H9 (cell line): ENCODE results near the gene GALR2. TPM values are rescaled to one million over a fixed set of nuclear protein-coding genes. Genes with fewer than 3 reads are reported as not detected.
"Not testable (repeated sequence)": the region's sequence is repeated elsewhere in the genome, so short reads cannot be mapped to it uniquely, and the experiment has no call there.

Experiments
- DNase-seq: peaks from one replicate; pipeline ENCODE4 v3.0.0-alpha.2; 2017
- H2AFZ ChIP-seq: one replicate; pipeline ENCODE4 v1.6.1; 2013; ENCODE audit warnings: mild to moderate bottlenecking, low read length, control low read depth, moderate library complexity
- H2AK5ac ChIP-seq: 2 replicates; pipeline ENCODE4 v1.6.1; 2013; ENCODE audit warnings: low read length, control low read depth, mixed read lengths; ENCODE audit not compliant: insufficient read length
- H2BK120ac ChIP-seq: one replicate; pipeline ENCODE4 v1.6.1; 2013; ENCODE audit warnings: low read depth, mild to moderate bottlenecking, low read length, control low read depth, inconsistent platforms; ENCODE audit not compliant: poor library complexity, severe bottlenecking
- H2BK12ac ChIP-seq: 2 replicates; pipeline ENCODE4 v1.6.1; 2013; ENCODE audit warnings: low read length, control low read depth, mixed read lengths, low read depth; ENCODE audit not compliant: insufficient read length
- H2BK15ac ChIP-seq: 2 replicates; pipeline ENCODE4 v1.6.1; 2013; ENCODE audit warnings: low read depth, low read length, control low read depth
- H2BK20ac ChIP-seq: one replicate; pipeline ENCODE4 v1.6.1; 2013; ENCODE audit warnings: low read depth, mild to moderate bottlenecking, low read length, control low read depth, inconsistent platforms; ENCODE audit not compliant: poor library complexity, severe bottlenecking
- H2BK5ac ChIP-seq: 2 replicates; pipeline ENCODE4 v1.6.1; 2013; ENCODE audit warnings: low read length, control low read depth, mixed read lengths; ENCODE audit not compliant: insufficient read length
- H3K14ac ChIP-seq: 2 replicates; pipeline ENCODE4 v1.6.1; 2013; ENCODE audit warnings: low read length, control low read depth; ENCODE audit not compliant: insufficient read depth
- H3K18ac ChIP-seq: 2 replicates; pipeline ENCODE4 v1.6.1; 2013; ENCODE audit warnings: low read depth, mild to moderate bottlenecking, mixed read lengths, low read length, control low read depth; ENCODE audit not compliant: insufficient read length
- H3K23ac ChIP-seq: 2 replicates; pipeline ENCODE4 v1.6.1; 2013; ENCODE audit warnings: low read length, control low read depth, mixed read lengths, low read depth; ENCODE audit not compliant: insufficient read length
- H3K23me2 ChIP-seq: 2 replicates; pipeline ENCODE4 v1.6.1; 2013; ENCODE audit warnings: low read depth, mild to moderate bottlenecking, mixed read lengths, low read length, control low read depth; ENCODE audit not compliant: insufficient read length, poor library complexity, severe bottlenecking
- H3K27ac ChIP-seq: 2 replicates; pipeline ENCODE4 v1.5.1; 2013; ENCODE audit warnings: low read length, control low read depth, mixed read lengths, low read depth; ENCODE audit not compliant: insufficient read length
- H3K27me3 ChIP-seq: 2 replicates; pipeline ENCODE4 v1.6.1; 2013; ENCODE audit warnings: low read length, control low read depth, inconsistent platforms; ENCODE audit not compliant: insufficient read depth
- H3K4ac ChIP-seq: 2 replicates; pipeline ENCODE4 v1.6.1; 2013; ENCODE audit warnings: low read depth, mild to moderate bottlenecking, control low read depth, inconsistent platforms, low read length, moderate library complexity
- H3K4me1 ChIP-seq: 2 replicates; pipeline ENCODE4 v1.6.1; 2013; ENCODE audit warnings: low read length, control low read depth, inconsistent platforms; ENCODE audit not compliant: insufficient read depth
- H3K4me2 ChIP-seq: 2 replicates; pipeline ENCODE4 v1.6.1; 2013; ENCODE audit warnings: low read length, control low read depth, mixed read lengths; ENCODE audit not compliant: insufficient read length, insufficient read depth
- H3K56ac ChIP-seq: 2 replicates; pipeline ENCODE4 v1.6.1; 2013; ENCODE audit warnings: low read depth, mild to moderate bottlenecking, mixed read lengths, low read length, control low read depth; ENCODE audit not compliant: insufficient read length
- H3K79me1 ChIP-seq: 2 replicates; pipeline ENCODE4 v1.6.1; 2013; ENCODE audit warnings: low read depth, mild to moderate bottlenecking, moderate library complexity, low read length, control low read depth, inconsistent platforms; ENCODE audit not compliant: insufficient read depth, poor library complexity, severe bottlenecking
- H3K79me2 ChIP-seq: 2 replicates; pipeline ENCODE4 v1.6.1; 2013; ENCODE audit warnings: low read length, control low read depth, inconsistent platforms; ENCODE audit not compliant: insufficient read depth
- H3K9ac ChIP-seq: 2 replicates; pipeline ENCODE4 v1.6.1; 2013; ENCODE audit warnings: low read length, control low read depth, mixed read lengths; ENCODE audit not compliant: insufficient read length; ENCODE audit errors: extremely low read depth
- H3K9me3 ChIP-seq: one replicate; pipeline ENCODE4 v1.6.1; 2013; ENCODE audit warnings: low read depth, low read length, inconsistent platforms; ENCODE audit not compliant: control insufficient read depth
- H3T11ph ChIP-seq: one replicate; pipeline ENCODE4 v1.6.1; 2013; ENCODE audit warnings: mild to moderate bottlenecking, low read length, control low read depth, inconsistent platforms
- H4K20me1 ChIP-seq: one replicate; pipeline ENCODE4 v1.6.1; 2013; ENCODE audit not compliant: control insufficient read depth, insufficient read length, insufficient read depth
- H4K5ac ChIP-seq: 2 replicates; pipeline ENCODE4 v1.6.1; 2013; ENCODE audit warnings: low read depth, mild to moderate bottlenecking, mixed read lengths, low read length, control low read depth; ENCODE audit not compliant: insufficient read length
- H4K8ac ChIP-seq: replicated peaks from 2 replicates; pipeline ENCODE4 v1.6.1; 2013; ENCODE audit warnings: low read length, control low read depth, mixed read lengths, low read depth; ENCODE audit not compliant: insufficient read length
- H4K91ac ChIP-seq: 2 replicates; pipeline ENCODE4 v1.6.1; 2013; ENCODE audit warnings: low read depth, mild to moderate bottlenecking, moderate library complexity, mixed read lengths, low read length, control low read depth; ENCODE audit not compliant: insufficient read length
- H3K27ac Mint-ChIP-seq, 3 experiments: 2 replicates in 2 of 3; 3 replicates in 1 of 3; pipeline ENCODE4 v1.8.0; 2020 to 2021; ENCODE audit warnings: mixed read lengths in 3 of 3, mild to moderate bottlenecking in 1 of 3, moderate library complexity in 1 of 3
- H3K27me3 Mint-ChIP-seq: 2 replicates; pipeline ENCODE4 v1.8.0; 2021; ENCODE audit warnings: low read depth, mild to moderate bottlenecking, moderate library complexity, mixed read lengths
- H3K36me3 Mint-ChIP-seq, 3 experiments: 2 replicates in 2 of 3; 3 replicates in 1 of 3; pipeline ENCODE4 v1.8.0; 2020 to 2021; ENCODE audit warnings: low read depth in 3 of 3, mixed read lengths in 3 of 3; ENCODE audit not compliant: insufficient read depth in 1 of 3
- H3K4me1 Mint-ChIP-seq, 2 experiments: 2 replicates each; pipeline ENCODE4 v1.8.0; 2020; ENCODE audit warnings: mixed read lengths in 2 of 2
- H3K4me3 Mint-ChIP-seq, 2 experiments: 2 replicates in 1 of 2; 3 replicates in 1 of 2; pipeline ENCODE4 v1.8.0; 2020 to 2021; ENCODE audit warnings: mild to moderate bottlenecking in 2 of 2, mixed read lengths in 2 of 2, moderate library complexity in 1 of 2
- H3K9me3 Mint-ChIP-seq, 2 experiments: 2 replicates in 1 of 2; 3 replicates in 1 of 2; pipeline ENCODE4 v1.8.0; 2020; ENCODE audit warnings: mild to moderate bottlenecking in 2 of 2, mixed read lengths in 2 of 2, moderate library complexity in 1 of 2
- WGBS: extraction: QIAGEN DNeasy Blood & Tissue Kit; methylation state at CpG from one replicate; pipeline ENCODE4 v1.1.7; 2013; ENCODE audit warnings: missing lambda C conversion rate, low lambda C conversion rate, mixed read lengths; ENCODE audit not compliant: insufficient read length; ENCODE audit errors: extremely low coverage; 5-methylcytosine and 5-hydroxymethylcytosine counted together
- total RNA-seq: library from RNA; stranded (reverse); gene quantifications from 2 replicates; pipeline ENCODE4 v1.2.1, GENCODE V29; 2021

The GALR2 gene
- total RNA-seq, 1 experiment from 2014 or later = 0.81 TPM

DNA sequence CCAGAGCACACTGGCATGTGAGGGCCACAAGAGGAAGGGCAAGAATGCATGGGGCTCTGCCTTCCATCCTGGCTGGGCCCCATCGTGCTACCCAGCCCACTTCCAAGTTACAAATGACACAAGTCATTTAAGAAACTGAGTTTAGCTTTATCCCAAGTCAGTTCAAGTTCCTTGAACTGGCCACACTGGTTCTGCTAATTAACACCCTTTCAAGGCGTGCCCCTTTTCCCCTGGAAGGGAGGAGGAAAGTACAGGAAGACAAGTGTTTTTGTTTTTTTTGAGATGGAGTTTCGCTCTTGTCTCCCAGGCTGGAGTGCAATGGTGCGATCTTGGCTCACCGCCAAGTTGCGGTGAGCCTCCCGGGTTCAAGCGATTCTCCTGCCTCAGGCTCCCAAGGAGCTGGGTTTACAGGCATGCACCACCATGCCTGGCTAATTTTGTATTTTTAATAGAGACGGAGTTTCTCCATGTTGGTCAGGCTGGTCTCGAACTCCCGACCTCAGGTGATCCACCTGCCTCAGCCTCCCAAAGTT is 30.0 kb upstream of the GALR2 start:
- not testable (repeated sequence) for H3K9me3 ChIP-seq, H3K56ac ChIP-seq, H3K9ac ChIP-seq, H4K5ac ChIP-seq, H2AK5ac ChIP-seq, H2BK12ac ChIP-seq, H3K79me2 ChIP-seq, H4K20me1 ChIP-seq, H2BK120ac ChIP-seq, H3K4me2 ChIP-seq, H4K91ac ChIP-seq, H3K4ac ChIP-seq, H3K79me1 ChIP-seq, H2BK20ac ChIP-seq, H3K9me3 Mint-ChIP-seq, H2AFZ ChIP-seq, H3K4me1 ChIP-seq, H3K18ac ChIP-seq, H2BK5ac ChIP-seq, H3K4me3 Mint-ChIP-seq, H3K23me2 ChIP-seq, H3K27me3 ChIP-seq, H2BK15ac ChIP-seq, H4K8ac ChIP-seq, H3K23ac ChIP-seq, H3K14ac ChIP-seq, H3T11ph ChIP-seq, H3K27me3 Mint-ChIP-seq, DNase-seq, H3K27ac ChIP-seq
- Mint-ChIP-seq H3K27ac (peak overlapping the region in 2 of 3 experiments; percentile 30 to 70; a peak in 3 of 7 replicates), H3K36me3 (peaks cover 54 to 91% (median 80%) of the 10 kb centered on the region in 3 experiments), H3K4me1 (peaks cover 23 to 27% of the 10 kb centered on the region in 2 experiments)
- no CpG with 5 or more reads among the region's 11 CpGs for WGBS
